PC-9 (cell line): ENCODE results near the gene PYHIN1.

Experiments
- CTCF ChIP-seq: fragments of 200-600 bp; sonication (generic); conservative IDR thresholded peaks from 2 replicates; pipeline ENCODE4 v1.6.1; 2017; ENCODE audit warnings: mixed run types, antibody characterized with exemption, mild to moderate bottlenecking, moderate library complexity
- EZH2 ChIP-seq: fragments of 200-600 bp; sonication (generic); IDR thresholded peaks from 2 replicates; pipeline ENCODE4 v1.8.0; 2017; ENCODE audit warnings: antibody characterized with exemption, low read depth

- TF ChIP-seq CTCF (no peak), EZH2 (no peak)
These were observed 77.4 kb downstream of the PYHIN1 start for GRCh38 chr1:159008744-159009188.
